HG03108 (cell line): ENCODE measurements around the gene CERCAM.
"Not testable (repeated sequence)": the region's sequence is repeated elsewhere in the genome, so short reads cannot be mapped to it uniquely, and the experiment has no call there.

Experiments
- ATAC-seq: cut with Tn5 transposase; IDR thresholded peaks from one replicate; pipeline ENCODE4 v1.9.1; 2021; ENCODE audit warnings: moderate library complexity; ENCODE audit not compliant: unreplicated experiment

The CERCAM gene

DNA sequence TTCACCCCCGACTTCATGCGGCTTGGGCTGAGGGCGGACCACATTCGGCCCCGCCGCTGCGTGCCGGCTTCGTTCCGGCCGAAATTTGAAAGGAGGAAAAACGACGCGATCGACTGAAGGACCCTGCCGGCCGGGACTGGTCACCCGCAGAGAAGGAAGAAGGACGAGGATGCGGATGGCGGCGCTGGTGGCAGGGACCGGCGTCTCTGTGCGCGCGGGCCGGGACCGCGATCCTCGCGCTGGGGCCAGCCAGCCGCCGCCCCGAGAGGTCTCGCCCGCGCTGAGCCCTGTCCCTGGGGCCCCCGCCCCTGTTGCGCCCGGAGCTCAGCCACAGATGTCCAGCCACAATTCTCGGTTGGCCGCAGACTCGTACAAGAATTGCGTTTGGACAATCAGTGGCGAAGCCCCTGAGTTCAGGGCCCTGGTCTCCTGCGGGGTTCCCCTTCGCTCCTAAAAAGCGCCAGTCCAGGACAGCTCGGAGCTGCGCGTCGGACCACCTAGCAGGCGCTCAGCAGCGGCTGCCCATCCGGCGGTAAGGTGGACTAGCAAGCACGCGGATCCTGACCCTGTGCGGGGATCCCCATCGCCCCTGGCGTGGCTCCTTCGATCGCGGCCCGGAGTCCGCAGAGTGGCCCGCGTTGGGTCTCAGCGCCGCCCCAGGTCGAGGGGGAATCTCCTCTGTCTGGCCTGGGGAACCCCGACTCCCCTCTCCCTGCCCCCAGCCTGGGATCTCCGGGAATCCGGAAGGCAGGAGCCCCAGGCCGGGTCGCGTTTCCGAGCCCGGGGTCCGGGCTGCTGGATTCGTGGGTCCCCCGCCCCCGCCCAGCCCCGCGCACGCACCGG lies 28.1 kb upstream of the CERCAM start:
- ATAC-seq, result no peak

DNA sequence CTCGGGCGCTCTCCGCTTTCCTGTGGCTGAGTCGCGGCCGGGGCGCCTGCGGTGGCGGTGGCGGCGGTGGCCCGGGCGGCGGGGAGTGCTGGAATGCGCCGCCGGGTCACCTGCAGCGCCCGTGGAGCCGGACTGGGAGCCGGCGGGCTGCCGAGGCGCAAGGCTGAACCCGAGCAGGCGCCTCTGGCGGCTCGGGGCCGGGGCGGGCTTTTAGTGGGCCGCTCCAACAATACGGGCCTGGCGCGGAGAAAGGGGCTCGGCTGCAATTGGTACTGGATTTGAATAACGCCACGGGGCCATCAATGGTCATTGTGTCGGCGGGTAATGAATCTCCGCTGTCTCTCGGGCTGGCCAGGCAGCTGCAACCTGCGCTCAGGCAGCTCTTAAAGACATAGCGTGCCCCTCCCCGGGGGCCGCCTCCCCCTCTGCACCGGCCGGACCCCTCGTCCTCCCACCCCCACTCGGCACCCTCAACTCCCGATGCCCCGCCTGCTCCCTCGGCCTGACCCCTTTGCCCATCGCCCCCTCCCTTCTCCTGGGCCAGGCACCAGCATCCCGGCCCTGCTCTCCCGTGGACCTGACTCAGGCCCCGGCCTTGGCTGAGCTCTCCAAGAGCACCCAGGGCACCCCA lies 27.4 kb upstream of the CERCAM start:
- no peak for ATAC-seq

DNA sequence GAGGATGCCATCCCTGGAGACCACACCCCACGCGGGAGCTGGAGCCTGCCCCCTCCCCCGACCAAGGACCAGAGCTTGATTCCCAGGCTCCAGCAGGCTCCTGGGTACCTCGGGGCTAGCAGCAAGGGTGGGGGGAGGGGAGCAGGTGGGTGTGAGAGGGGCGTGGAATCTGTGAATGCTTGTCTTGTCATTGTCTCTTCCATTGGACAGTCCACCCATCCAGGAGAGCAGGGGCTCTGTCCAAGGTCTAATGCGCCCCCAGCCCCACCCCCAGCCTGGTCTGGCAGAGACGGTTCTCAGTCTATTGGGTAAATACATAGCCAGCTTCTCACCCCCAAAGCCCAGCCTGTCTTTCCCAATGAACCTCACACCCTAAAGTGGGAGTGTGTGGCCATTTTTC lies 26.7 kb upstream of the CERCAM start:
- no peak for ATAC-seq

DNA sequence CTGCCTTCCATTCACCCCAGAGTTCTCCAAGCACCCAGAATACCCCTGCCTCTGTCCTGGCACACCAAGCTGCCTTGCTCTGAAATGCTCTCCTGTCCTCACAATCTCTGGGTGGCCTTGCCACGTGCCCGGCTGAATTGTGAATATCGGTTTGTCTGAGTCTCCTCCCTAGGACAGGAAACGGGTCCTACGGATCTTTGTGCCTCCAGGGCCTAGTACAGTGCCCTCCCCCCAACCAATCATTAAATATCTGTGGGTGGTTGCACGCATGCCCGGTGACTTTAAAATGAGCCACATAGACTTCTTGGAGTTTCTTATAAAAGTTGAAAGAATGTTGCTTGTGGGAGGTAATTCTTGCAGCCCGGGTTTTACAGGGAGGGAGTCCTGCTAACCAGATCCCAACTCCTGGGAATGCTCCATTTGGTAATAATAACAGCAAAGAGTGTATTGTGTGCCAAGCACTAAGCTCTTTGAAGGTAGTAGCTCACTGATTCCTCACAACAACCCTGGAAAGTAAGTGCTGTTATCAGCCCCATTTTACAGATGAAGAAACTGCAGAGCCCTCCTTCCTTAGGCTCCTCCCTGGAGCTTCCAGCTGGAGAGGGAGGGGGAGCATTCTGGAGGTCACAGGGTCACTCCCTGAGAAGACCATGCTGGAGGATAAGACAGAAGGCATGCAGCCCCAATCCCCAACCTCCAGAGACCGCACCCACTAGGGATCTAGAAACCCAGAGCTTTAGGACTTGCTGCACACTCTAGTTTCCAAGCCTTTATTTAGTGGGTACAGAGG lies 26.1 kb upstream of the CERCAM start:
- no peak for ATAC-seq

DNA sequence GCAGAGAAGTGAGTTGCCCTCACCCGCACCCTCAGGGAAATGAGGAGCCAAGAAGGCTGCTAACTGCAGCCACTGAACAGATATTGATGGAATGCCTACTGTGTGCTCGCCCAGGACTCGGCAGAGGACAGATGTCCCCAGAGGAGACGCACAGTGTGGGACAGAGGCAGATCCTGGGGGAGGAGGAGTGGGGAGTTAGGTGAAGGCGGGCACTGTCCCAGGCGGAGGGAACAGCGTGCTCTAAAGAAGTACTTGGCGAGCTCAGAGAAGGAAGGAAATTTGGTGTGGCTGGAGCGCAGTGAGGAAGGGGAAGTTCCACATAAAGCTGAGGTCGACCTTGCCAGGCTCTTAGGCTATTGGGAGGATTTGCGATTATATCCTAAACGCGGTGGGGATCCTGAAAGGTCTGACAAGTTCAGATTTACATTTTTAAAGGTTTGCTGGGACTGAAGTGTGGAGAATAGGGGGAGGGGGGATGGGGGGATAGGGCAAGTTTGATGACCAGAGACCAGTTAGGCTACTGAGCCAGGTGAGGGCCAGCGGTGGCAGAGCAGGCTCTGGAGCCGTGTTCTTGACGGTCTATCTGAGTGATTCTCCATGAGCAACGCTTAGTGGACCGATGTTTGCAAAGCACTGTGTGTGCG lies 23.6 kb upstream of the CERCAM start:
- no peak for ATAC-seq

DNA sequence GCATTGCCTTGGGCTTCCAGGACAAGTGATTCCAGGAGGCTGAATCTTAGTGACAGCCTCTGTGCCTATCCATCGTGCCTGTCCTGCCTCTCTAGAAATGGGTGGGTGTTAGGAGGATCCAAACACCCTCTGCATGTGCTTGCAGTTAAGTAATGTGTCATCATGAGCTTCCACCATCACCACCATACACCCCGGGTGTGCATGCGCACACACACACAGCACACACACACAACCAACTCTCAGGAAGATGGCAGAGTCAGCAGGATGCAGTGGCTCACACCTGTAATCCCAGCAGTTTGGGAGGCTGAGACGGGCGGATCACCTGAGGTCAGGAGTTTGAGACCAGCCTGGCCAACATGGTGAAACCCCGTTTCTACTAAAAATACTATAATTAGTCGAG lies 22.8 kb upstream of the CERCAM start:
- no peak for ATAC-seq

DNA sequence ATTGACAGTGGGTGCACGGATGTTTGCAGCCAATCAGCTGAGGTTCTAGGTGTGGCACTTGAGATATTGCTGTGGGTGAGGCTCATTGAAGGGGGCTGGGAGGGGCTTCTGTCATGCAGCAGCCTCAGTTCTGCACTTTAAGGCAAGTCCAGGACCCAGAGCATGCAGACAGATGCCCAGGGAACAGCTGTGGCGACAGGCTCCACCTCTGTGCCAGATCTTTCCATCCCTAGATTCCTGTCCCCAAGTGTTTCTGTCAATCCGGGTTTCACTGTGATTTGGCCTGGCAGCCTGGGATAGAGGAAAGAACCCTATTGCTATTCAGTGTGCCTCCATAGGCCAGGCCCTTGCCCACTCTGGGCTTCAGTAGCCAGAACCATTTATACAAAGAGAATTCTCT lies 20.8 kb upstream of the CERCAM start:
- ATAC-seq, result no peak

DNA sequence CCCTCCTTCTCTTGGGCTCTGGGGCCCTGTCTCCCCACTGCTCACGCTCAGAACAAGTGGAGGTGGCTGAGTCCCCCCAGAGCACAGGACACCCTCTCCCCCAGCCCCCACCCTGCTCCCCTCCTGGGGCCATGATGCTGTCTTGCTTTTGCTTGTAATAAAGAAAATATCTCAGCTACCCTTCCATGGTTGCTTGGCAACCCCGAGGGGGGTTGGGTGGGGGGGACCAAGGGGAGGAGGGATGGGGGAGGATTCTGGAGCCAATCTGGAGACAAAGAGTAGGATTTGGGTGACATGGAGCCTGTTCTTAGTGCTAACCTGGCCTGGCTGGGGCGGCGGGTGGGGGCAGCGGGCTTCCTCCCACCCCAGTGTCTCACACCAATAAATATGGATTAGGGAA lies 16.1 kb upstream of the CERCAM start:
- ATAC-seq, result no peak

DNA sequence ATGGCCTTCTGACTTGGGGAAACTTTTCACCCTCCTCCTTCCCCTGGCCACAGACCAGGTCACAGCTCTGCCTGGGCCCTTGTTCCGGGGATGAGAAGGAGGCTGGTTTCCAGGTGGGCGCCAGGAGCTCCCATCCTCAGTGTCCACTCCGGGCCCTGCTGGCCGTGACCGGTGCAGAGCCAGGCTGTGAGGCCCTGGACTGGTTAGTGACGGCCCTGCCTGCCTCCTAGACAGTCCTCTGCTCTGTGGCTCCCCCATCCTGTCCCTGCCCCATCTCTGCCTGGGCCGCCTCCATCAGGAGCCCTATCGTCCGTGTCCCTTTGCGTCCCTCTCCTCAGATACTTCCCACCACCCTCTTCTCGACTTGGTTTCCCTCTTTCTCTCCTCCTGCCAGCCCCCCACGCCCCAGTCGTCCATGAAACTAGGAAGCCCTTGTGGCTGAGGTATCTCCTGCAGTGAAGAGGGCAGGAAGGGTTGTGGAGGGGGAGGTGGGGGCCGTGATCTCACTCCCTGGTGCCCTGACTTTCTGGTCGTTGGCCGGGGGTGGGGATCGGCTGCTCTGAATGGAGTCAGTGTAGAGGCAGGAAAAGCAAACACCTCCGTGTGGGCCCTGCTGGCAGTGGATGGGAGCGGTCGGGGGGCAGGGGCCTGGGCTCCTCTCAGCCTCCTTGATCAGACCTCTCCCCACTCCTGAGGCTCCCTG lies 15.4 kb upstream of the CERCAM start:
- ATAC-seq, result no peak

DNA sequence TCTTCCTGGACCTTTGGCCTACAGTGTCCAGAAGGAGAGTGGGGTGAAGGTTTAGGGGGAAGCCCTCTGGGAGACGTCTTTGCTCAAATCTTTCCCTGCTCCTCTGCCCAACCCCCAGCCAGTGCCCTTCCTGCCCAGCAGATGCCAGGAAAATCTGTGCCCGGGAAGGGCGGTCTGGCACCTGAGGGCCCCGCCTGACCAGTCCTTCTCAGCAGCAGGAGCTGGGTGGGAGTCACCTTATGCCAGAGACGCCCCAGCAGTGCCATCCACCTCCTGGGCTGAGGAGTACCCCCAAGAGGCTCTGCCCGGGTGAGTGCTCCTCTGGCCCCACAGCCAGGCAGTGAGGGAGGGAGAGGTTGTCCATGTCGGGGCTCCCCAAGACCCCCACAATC lies 14.9 kb upstream of the CERCAM start:
- no peak for ATAC-seq

DNA sequence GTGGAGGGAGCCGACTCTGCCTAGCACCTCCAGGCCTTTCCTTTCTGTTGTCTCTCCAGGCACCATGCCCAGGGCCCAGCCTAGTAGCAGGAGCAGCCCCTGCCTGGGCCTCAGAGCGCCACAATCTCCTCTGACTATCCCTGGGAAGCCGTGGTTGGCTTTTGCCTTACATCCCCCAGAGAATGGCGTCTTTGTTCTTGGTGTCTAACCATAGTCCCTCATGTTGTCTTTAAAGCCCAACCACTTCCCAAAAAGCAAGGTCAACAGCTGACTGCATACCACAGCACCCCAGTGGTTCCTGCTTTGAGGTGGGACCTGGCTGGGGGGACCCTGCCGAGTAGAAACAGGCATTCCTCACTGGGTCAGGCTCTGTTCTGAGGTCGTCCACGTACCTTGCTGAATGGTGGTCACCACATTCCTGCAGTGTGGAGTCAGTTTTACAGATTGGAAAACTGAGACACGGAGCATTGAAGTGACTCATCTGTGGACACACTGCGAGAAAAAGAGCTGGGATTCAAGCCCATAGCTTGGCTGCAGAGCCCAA lies 13.7 kb upstream of the CERCAM start:
- ATAC-seq, result no peak

DNA sequence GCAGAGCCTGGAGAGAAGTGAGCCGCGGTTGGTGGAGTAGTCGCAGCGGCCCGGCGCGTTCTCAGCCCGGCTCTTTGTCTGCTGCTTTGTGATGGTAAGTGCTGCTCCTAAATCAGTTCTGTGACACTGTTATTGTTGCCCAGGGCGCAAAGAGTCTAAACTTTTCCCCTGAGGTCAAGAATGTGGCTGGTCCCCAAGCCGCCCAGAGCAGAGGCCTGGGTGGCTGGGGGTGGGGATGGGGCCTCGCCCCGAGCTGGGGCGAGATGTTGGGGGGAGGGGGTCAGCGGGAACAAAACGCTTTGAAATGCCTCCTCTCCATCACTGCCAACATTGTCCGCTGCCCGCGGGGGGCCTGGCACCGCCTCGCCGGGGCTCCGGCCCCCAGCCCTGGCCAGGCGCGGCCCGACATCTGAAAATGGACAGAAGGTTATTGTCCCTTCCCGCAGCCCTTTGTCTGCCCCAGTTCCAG lies 11.7 kb upstream of the CERCAM start:
- ATAC-seq, result no peak

DNA sequence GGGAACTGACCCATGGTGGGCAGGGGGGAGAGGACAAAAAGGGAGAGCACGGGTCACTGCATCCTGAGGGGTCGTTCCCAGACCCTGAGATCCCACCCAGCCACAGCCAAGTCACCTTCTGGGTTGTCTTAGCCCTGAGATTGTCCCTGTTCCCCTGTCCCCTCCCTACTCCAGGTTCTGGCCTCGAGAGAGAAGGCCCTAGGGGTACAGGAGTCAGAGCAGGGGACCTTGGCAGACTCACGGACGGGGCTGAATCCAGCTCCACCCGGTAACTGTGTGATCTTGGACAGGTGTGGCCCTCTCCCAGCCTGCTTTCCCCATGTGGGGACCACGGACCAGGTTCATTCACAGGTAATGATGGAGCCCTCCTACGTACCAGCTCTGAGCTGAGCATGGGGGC lies 11.2 kb upstream of the CERCAM start:
- ATAC-seq, result no peak

DNA sequence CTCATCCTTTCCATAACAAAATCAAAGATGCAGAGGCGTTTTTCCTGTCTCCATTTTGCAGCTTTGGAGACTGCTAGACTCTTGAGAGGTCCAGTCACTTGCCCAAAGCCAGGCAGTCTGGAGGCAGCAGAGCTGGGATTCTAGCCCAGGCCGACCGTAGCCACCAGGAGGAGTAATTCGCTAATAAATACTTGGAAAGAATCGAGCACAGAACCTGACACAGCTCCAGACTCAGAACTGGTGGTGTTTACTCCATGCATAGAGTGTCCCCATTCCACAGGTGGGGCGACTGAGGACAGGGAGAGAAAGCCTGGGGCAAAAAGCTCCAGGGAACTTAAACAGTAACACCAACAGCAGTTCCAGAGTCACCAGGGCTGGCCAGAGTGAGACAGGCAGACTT lies 10.7 kb upstream of the CERCAM start:
- no peak for ATAC-seq

DNA sequence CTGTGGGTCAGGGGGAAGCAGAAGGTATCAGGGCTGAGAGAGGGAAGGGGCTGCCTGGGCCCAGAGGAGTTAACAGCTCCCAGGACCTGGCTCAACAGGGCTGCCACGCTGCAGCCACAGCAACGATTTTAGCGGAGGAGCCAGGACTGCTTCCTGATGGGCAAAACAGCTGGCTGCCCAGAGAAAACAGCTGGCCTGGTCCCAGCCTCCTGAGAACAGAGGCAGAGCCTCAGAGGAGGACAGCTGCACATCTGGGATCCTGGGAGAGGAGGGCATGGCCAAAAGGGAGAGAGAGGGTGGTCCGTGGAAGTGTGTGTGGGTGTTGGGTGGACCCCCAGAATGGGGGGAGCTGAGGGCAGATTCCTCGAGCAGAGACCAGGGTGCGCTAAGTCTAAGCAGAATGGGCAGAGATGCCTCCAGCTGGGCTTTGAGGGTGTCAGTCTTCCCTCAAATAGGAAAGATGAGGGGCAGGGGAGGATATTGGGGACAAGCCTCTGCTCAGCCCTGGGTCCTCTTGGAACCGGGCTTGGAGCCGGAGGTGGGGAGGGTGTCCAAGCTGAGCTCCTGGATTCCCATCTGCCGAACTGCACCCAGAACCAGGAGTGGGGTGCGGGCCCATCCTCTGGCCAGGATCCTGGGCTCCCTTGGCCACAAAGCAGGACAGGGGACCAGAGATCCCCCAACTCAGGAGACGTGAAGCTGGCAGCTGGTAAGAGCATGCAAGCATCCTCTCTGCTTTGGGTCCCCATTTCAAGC lies 9.1 kb upstream of the CERCAM start:
- ATAC-seq, result no peak

DNA sequence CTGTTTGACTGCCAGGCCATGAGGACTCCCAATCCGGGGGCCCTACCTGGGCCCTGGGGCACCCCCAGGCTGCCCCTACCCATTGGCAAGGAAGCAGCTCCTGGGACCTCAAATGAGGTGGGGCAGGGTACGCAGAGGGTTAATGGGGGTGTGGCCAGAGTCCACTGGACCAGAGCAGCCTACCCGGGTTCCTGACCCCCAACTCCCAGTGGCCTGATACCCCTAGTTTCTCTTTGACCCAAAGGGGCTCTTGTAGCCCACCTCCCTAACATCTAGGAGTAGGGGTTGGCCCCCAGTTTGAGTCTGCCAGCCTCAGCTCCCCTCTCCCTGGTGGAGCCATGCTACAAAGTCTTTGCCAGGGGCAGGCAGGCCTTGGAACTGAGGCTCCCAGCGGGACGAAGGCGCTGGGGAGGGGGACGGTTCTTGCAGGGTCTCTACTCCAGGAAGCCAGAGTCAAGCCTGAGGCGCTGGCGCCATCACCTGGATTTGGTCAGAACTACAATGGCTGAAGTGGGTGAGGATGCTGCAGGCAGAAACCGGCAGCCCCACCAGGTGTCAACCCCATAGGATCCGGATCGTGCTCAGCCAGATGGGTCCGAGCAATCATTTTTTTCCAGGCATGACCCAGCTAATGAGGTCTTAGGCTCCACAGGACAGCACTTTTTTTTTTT lies 8.4 kb upstream of the CERCAM start:
- ATAC-seq, result no peak

DNA sequence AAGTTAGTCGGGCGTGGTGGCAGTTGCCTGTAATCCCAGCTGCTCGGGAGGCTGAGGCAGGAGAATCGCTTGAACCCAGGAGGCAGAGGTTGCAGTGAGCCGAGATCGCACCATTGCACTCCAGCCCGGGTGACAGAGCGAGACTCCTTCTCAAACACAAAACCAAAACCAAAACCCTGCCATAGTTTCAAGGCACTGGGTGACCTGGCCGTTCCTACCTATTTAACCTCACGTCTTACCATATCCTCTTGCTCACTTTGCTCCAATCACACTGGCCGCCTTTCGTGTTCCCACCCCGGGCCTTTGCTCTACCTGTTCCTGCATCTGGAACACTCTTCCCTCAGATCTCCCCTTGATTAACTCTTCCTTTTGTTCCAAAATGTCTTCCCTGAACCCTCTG lies 6.9 kb upstream of the CERCAM start:
- ATAC-seq, result not testable (repeated sequence)

DNA sequence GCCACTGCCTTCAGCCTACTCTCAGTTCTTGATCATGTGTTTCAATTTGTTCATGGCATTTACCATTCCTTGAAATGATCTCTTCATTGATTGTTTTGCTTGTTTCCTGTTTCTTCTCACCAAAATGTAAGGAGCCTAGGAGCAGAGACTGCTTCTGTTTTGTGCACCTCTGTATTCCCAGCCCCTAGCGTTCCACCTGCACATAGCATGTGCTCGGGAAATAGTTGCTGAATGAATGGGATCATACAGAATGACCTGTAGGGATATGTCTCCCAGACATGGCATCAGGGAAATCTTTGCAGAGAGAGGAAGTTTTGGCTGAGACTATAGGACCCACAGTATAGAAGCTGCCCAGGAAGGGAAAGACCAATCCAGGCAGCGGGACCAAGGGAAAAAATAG lies 6.2 kb upstream of the CERCAM start:
- ATAC-seq, result no peak

DNA sequence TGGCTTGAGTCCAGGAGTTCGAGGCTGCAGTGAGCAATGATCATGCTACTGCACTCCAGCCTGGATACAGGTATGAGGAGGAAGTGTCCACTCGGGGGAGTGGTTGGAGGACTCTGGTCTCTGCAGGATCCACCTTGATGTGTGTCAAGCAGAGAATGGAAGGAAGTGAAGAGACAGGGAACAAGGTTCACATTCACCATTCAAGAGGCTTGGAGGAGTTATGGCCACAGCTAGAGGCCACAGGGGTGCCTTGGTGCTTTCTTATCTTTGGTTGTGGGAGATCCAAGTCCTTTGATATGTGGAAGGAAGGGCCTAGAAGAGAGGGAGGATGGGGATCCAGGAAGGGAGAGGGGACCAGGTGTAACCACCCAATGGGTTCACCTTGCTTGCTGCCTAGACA lies 5.4 kb upstream of the CERCAM start:
- ATAC-seq, result no peak
